Subcutaneous adipose tissue (tissue), 4 donors: ENCODE data around the gene HDAC7. TPM values are rescaled to one million over a fixed set of nuclear protein-coding genes. Genes with fewer than 3 reads are reported as not detected.

Source experiments
- CTCF ChIP-seq: fragments of 450-650 bp; IDR thresholded peaks from one replicate; pipeline ENCODE4 v1.5.1; 2016; ENCODE audit warnings: low read depth, mild to moderate bottlenecking, control low read depth, antibody characterized with exemption, moderate library complexity
- total RNA-seq, 4 donors: library from RNA; depleted of rRNA; stranded (reverse); fragments of >200 nt; gene quantifications; one replicate each; pipeline ENCODE4 v1.1.0, GENCODE V29; 2016

The HDAC7 gene
- total RNA-seq, 4 donors from 2014 or later, result 25.8 to 72.9 (median 43.0) TPM

- no peak for TF ChIP-seq CTCF
Observed at GRCh38 chr12:47818467-47819137, 1.1 kb downstream of the HDAC7 start.

- TF ChIP-seq CTCF, result no peak
Observed at GRCh38 chr12:47818007-47818376, 1.7 kb downstream of the HDAC7 start.

- TF ChIP-seq CTCF, result no peak
Observed at GRCh38 chr12:47817272-47818006, 2.3 kb downstream of the HDAC7 start.

- no peak for TF ChIP-seq CTCF
Observed at GRCh38 chr12:47816403-47817271, 3.1 kb downstream of the HDAC7 start.

- no peak for TF ChIP-seq CTCF
Observed at GRCh38 chr12:47814539-47815170, 5.0 kb downstream of the HDAC7 start.

- TF ChIP-seq CTCF, result no peak
Observed at GRCh38 chr12:47813511-47814196, 6.0 kb downstream of the HDAC7 start.
